Measurements from ENCODE around the gene ZFP90. TPM values are rescaled to one million over a fixed set of nuclear protein-coding genes. Genes with fewer than 3 reads are reported as not detected.

Gene ZFP90
- 21.6 and 31.9 TPM in 2 replicates for polyA plus RNA-seq (2011; rRNA removed)
- 6.0 and 7.6 TPM in 2 replicates for polyA plus RNA-seq (2012; cell fraction: cytosol; rRNA removed)
- polyA plus RNA-seq (2012; cell fraction: nucleus; rRNA removed), result 4.5 and 7.9 TPM in 2 replicates
- polyA plus RNA-seq (2017; fragmentation: RNase III; extraction: RNeasy Plus Mini Kit Qiagen cat#74134 plus additional on column Dnase treatment), result 11.6 to 15.1 TPM (median 13.8 TPM) in 3 replicates
- polyA minus RNA-seq (2011; rRNA and poly(A)+ RNA removed), result 13.3 and 14.3 TPM in 2 replicates

DNA sequence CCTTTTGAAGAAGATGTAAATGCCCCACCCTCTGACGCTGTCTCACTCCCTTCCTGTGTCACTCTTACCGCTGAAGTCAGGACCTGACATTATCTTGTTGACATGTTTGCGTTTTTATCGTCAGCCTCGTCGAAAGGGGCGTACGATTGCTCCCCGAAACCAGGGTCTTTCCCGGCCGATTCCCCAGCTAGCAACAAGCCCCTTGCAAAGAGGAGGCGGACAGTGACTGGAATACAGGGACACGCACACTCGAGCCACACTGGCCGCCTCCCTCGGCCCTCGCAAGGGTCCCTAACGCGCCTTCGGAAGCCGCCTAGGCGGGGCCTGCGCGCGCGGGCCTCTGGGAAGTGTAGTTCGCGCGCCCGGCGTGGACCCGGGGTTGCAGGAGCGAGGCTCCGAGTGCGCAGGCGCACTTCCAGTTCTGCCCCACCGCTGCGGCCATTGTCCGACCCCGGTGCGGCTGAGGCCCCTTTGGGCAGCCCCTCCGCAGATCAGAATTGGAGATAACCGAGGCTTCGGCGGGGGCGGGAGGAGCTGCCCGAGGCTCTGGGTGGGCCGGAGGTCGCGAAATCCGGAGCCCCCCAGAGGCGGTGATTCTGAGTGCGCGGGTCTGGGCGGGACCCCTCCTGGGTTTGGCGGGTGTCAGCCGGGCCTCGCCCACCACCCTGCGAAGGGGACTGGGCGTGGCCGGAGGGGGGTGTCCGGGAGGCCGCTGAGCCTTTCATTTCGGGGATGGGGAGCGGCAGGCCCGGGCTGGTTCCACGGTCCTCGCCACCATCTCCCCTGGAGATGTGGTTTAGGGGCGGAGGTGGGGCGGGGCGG lies at the start of gene ZFP90:
TSS of gene ZFP90 (plus strand) at position 412 of the 822 bp plus-strand sequence. CDS start 502 bp downstream, outside the sequence.
- FAIRE-seq, result no peak
- Histone ChIP-seq H3K4me1 (peaks cover 5% of the 10 kb centered on the region; the same call in 1 of the 3 replicates), H3K9me3 (peaks cover 21% of the 10 kb centered on the region), H3K4me2 (peak within 1 kb of the TSS; percentile 85), H3K4me3 (peak within 1 kb of the TSS; percentile 84), H3K27ac (peak within 1 kb of the TSS; percentile 88)
- CTCF ChIA-PET, result interaction anchor here (6.4 kb wide), 1 partner anchor 11 kb away, joined by 29 read pairs; no protein-coding TSS in a partner anchor
- peak; percentile 60; the same call in 1 of the 2 replicates for TF ChIP-seq PHF8 (IDR thresholded peaks at IDR 0.05; ENCODE audit: borderline replicate concordance, low read depth)
- TF ChIP-seq MYC (IDR thresholded peaks at IDR 0.05; ENCODE audit: borderline replicate concordance, low read length), result 0 out of 2 replicates have a peak, but pooled peaks have one; percentile 15
- TF ChIP-seq, protein P1, sequence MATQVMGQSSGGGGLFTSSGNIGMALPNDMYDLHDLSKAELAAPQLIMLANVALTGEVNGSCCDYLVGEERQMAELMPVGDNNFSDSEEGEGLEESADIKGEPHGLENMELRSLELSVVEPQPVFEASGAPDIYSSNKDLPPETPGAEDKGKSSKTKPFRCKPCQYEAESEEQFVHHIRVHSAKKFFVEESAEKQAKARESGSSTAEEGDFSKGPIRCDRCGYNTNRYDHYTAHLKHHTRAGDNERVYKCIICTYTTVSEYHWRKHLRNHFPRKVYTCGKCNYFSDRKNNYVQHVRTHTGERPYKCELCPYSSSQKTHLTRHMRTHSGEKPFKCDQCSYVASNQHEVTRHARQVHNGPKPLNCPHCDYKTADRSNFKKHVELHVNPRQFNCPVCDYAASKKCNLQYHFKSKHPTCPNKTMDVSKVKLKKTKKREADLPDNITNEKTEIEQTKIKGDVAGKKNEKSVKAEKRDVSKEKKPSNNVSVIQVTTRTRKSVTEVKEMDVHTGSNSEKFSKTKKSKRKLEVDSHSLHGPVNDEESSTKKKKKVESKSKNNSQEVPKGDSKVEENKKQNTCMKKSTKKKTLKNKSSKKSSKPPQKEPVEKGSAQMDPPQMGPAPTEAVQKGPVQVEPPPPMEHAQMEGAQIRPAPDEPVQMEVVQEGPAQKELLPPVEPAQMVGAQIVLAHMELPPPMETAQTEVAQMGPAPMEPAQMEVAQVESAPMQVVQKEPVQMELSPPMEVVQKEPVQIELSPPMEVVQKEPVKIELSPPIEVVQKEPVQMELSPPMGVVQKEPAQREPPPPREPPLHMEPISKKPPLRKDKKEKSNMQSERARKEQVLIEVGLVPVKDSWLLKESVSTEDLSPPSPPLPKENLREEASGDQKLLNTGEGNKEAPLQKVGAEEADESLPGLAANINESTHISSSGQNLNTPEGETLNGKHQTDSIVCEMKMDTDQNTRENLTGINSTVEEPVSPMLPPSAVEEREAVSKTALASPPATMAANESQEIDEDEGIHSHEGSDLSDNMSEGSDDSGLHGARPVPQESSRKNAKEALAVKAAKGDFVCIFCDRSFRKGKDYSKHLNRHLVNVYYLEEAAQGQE (IDR thresholded peaks at IDR 0.05), result no peak
- TF ChIP-seq FOSB (CRISPR knock-in tag; IDR thresholded peaks at IDR 0.05), result no peak
- TF ChIP-seq, protein P2, sequence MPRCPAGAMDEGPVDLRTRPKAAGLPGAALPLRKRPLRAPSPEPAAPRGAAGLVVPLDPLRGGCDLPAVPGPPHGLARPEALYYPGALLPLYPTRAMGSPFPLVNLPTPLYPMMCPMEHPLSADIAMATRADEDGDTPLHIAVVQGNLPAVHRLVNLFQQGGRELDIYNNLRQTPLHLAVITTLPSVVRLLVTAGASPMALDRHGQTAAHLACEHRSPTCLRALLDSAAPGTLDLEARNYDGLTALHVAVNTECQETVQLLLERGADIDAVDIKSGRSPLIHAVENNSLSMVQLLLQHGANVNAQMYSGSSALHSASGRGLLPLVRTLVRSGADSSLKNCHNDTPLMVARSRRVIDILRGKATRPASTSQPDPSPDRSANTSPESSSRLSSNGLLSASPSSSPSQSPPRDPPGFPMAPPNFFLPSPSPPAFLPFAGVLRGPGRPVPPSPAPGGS (IDR thresholded peaks at IDR 0.05), result 0 out of 3 replicates have a peak, but pooled peaks have one; percentile 32
- peak; percentile 56 for TF ChIP-seq POLR2A (IDR thresholded peaks at IDR 0.05; ENCODE audit: low read length)
- TF ChIP-seq GATA3 (IDR thresholded peaks at IDR 0.05; ENCODE audit: borderline replicate concordance), result no peak; the same call in 1 of the 2 replicates
- TF ChIP-seq, protein P3, sequence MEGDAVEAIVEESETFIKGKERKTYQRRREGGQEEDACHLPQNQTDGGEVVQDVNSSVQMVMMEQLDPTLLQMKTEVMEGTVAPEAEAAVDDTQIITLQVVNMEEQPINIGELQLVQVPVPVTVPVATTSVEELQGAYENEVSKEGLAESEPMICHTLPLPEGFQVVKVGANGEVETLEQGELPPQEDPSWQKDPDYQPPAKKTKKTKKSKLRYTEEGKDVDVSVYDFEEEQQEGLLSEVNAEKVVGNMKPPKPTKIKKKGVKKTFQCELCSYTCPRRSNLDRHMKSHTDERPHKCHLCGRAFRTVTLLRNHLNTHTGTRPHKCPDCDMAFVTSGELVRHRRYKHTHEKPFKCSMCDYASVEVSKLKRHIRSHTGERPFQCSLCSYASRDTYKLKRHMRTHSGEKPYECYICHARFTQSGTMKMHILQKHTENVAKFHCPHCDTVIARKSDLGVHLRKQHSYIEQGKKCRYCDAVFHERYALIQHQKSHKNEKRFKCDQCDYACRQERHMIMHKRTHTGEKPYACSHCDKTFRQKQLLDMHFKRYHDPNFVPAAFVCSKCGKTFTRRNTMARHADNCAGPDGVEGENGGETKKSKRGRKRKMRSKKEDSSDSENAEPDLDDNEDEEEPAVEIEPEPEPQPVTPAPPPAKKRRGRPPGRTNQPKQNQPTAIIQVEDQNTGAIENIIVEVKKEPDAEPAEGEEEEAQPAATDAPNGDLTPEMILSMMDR (IDR thresholded peaks at IDR 0.05), result no peak
- TF ChIP-seq, protein P4, sequence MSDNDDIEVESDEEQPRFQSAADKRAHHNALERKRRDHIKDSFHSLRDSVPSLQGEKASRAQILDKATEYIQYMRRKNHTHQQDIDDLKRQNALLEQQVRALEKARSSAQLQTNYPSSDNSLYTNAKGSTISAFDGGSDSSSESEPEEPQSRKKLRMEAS (IDR thresholded peaks at IDR 0.05), result peak; percentile 38; the same call in 1 of the 2 replicates
- TF ChIP-seq, protein P5, sequence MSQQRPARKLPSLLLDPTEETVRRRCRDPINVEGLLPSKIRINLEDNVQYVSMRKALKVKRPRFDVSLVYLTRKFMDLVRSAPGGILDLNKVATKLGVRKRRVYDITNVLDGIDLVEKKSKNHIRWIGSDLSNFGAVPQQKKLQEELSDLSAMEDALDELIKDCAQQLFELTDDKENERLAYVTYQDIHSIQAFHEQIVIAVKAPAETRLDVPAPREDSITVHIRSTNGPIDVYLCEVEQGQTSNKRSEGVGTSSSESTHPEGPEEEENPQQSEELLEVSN (IDR thresholded peaks at IDR 0.05; ENCODE audit: borderline replicate concordance, low read depth), result 0 out of 2 replicates have a peak, but pooled peaks have one; percentile 47
- peak in 1 of 2 experiments; percentile 82; a peak in 3 of 5 replicates for TF ChIP-seq JUN (IDR thresholded peaks at IDR 0.05)
- peak; percentile 90 to 96 for DNase-seq (ENCODE audit: low read depth in 1 of 2, low spot score in 1 of 2)
- POLR2A ChIA-PET, result no interaction called here
- WGBS (ENCODE audit: missing lambda C conversion rate), result 5% methylated on average over 24 of the region's 71 CpGs
- ATAC-seq, result peak; percentile 96 to 99

DNA sequence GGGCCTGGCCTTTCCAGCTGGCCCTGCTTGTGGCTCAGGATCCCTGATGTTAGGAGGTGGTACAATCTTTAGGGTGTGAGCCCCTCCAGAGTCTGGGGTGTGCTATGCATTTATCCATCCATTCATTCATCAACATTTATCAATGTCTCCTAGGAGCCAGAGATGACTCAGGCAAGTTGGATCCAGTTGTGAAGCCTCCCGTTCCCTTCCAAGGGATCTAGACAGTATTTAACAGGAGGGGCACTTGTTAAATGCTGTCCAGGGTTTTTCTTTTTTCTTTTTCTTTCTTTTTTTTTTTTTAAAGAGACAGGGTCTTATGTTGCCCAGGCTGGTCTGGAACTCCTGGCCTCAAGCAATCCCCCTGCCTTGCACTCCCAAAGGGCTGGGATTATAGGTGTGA lies 48.7 kb upstream of the ZFP90 start:
- Histone ChIP-seq H3K4me3 (no peak overlapping the region), H3K4me2 (no peak overlapping the region), H3K27ac (no peak overlapping the region), H3K4me1 (peaks cover 11% of the 10 kb centered on the region; the same call in 1 of the 3 replicates), H3K9me3 (peaks cover 10% of the 10 kb centered on the region; the same call in 2 of the 3 replicates)
- WGBS (ENCODE audit: missing lambda C conversion rate), result 52% methylated on average over 1 of the region's 1 CpG
- ATAC-seq (no peak), DNase-seq (ENCODE audit: low read depth in 1 of 2, low spot score in 1 of 2) (no peak), FAIRE-seq (no peak)
- ChIA-PET POLR2A (no interaction called here), CTCF (interaction anchor here (0.7 to 2.0 kb wide), 4 partner anchors 31 to 178 kb away, joined by 3 to 10 read pairs (median 4); no protein-coding TSS in a partner anchor)
- TF ChIP-seq MYC (IDR thresholded peaks at IDR 0.05; ENCODE audit: borderline replicate concordance, low read length), result no peak
- TF ChIP-seq RNF2 (IDR thresholded peaks at IDR 0.05; ENCODE audit: borderline replicate concordance, low read depth), result no peak
- TF ChIP-seq BHLHE40 (IDR thresholded peaks at IDR 0.05; ENCODE audit: low read depth, low read length), result no peak
- TF ChIP-seq, protein P6, sequence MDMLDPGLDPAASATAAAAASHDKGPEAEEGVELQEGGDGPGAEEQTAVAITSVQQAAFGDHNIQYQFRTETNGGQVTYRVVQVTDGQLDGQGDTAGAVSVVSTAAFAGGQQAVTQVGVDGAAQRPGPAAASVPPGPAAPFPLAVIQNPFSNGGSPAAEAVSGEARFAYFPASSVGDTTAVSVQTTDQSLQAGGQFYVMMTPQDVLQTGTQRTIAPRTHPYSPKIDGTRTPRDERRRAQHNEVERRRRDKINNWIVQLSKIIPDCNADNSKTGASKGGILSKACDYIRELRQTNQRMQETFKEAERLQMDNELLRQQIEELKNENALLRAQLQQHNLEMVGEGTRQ (IDR thresholded peaks at IDR 0.05), result no peak
- no peak for TF ChIP-seq NFE2L2 (conservative IDR thresholded peaks at IDR 0.05; ENCODE audit: low read length)
- TF ChIP-seq GATA3 (IDR thresholded peaks at IDR 0.05; ENCODE audit: borderline replicate concordance), result no peak
- TF ChIP-seq CBX2 (IDR thresholded peaks at IDR 0.05; ENCODE audit: borderline replicate concordance, low read depth), result no peak
- no peak for TF ChIP-seq RARB (CRISPR knock-in tag; IDR thresholded peaks at IDR 0.05)
- no peak for TF ChIP-seq HDAC2 (IDR thresholded peaks at IDR 0.05)
- TF ChIP-seq RCOR1 (IDR thresholded peaks at IDR 0.05; ENCODE audit: low read depth, low read length), result no peak
- TF ChIP-seq, protein P7, sequence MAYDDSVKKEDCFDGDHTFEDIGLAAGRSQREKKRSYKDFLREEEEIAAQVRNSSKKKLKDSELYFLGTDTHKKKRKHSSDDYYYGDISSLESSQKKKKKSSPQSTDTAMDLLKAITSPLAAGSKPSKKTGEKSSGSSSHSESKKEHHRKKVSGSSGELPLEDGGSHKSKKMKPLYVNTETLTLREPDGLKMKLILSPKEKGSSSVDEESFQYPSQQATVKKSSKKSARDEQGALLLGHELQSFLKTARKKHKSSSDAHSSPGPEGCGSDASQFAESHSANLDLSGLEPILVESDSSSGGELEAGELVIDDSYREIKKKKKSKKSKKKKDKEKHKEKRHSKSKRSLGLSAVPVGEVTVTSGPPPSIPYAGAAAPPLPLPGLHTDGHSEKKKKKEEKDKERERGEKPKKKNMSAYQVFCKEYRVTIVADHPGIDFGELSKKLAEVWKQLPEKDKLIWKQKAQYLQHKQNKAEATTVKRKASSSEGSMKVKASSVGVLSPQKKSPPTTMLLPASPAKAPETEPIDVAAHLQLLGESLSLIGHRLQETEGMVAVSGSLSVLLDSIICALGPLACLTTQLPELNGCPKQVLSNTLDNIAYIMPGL (CRISPR knock-in tag; IDR thresholded peaks at IDR 0.05; ENCODE audit: borderline replicate concordance), result no peak
- no peak for TF ChIP-seq HEYL (CRISPR knock-in tag; IDR thresholded peaks at IDR 0.05)
- TF ChIP-seq FOSL2 (IDR thresholded peaks at IDR 0.05), result no peak
- TF ChIP-seq FOSL2 (CRISPR knock-in tag; IDR thresholded peaks at IDR 0.05), result no peak
